GM12864 (cell line): Measurements from ENCODE around the gene SHROOM3.

Experiments used
- DNase-seq: peaks from one replicate; pipeline ENCODE4 v3.0.0-alpha.2; 2011; ENCODE audit warnings: low read depth
- H3K4me3 ChIP-seq: 2 replicates; pipeline ENCODE4 v1.5.1; 2011; ENCODE audit warnings: mild to moderate bottlenecking, low read depth, low read length, control low read depth
- CTCF ChIP-seq: IDR thresholded peaks from 2 replicates; pipeline ENCODE4 v1.5.1; 2011; ENCODE audit warnings: low read depth, mild to moderate bottlenecking, moderate library complexity, low read length, control low read depth, inconsistent platforms; ENCODE audit errors: missing control alignments

SHROOM3 gene

GRCh38 chr4:76744241-76744921 is 309.4 kb downstream of the SHROOM3 start:
- DNase-seq = no peak
- TF ChIP-seq CTCF = no peak

GRCh38 chr4:76745240-76745639 is 310.2 kb downstream of the SHROOM3 start:
- DNase-seq = no peak

More at GRCh38 chr4:76744241-76744921, 309.4 kb downstream of the SHROOM3 start:
- no peak overlapping the region for H3K4me3 ChIP-seq

GRCh38 chr4:76747563-76747962 is 312.5 kb downstream of the SHROOM3 start:
- no peak overlapping the region for H3K4me3 ChIP-seq
- DNase-seq = no peak
- TF ChIP-seq CTCF = no peak

More at GRCh38 chr4:76745240-76745639, 310.2 kb downstream of the SHROOM3 start:
- no peak for TF ChIP-seq CTCF
- H3K4me3 ChIP-seq = no peak overlapping the region

DNA sequence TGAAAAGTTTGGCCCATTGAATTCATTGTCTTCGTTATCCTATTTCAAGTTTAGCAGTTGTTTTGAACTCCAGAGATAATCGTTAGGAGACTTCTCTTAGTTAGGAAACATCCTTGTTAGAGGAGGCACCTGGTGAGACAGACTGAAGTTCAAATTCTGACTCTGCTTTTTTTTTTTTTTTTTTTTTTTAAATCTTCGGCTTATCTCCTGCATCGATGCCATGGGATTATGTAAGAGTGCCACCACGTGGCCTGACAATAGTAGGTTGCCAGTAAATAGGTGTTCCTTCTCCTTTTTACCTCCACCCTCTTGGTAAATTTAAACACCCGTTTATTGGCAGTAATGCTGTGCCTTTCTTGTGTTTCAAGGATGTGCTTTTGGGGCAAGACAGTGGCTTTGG is 313.6 kb downstream of the SHROOM3 start:
- DNase-seq = no peak
- no peak overlapping the region for H3K4me3 ChIP-seq
- peak; percentile 56 for TF ChIP-seq CTCF

GRCh38 chr4:76749355-76749754 is 314.3 kb downstream of the SHROOM3 start:
- no peak for DNase-seq
- no peak for TF ChIP-seq CTCF
- H3K4me3 ChIP-seq = no peak overlapping the region

DNA sequence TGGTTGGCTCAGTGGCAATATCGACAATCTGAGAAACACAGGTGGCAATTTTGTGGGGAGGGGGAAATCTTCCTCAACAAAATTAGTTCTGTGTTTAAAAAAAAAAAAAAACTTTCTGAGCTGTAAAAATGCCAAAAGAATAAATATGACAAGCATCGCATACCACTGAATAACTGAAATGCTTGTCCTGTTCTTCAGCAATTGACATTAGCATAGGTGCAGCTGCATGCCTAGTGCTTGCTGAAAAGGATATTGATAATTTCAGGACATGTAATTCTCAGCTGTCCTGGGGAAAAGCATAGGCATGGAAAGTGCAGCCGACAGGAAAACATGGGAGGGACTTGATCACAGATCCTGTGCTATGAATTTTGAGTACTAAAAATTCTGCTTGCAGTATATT is 315.7 kb downstream of the SHROOM3 start:
- DNase-seq = no peak
- no peak for TF ChIP-seq CTCF
- no peak overlapping the region for H3K4me3 ChIP-seq
